H7 (cell line): ENCODE measurements around the gene TNNI3K. TPM values are rescaled to one million over a fixed set of nuclear protein-coding genes. Genes with fewer than 3 reads are reported as not detected.

Experiments used
- DNase-seq: peaks from one replicate; pipeline ENCODE4 v3.0.0; 2012
- H3K27me3 ChIP-seq: 2 replicates; pipeline ENCODE4 v1.6.0; 2011; ENCODE audit warnings: mild to moderate bottlenecking, low read length; ENCODE audit not compliant: control insufficient read depth, insufficient read depth
- H3K36me3 ChIP-seq: replicated peaks from 2 replicates; pipeline ENCODE4 v1.5.1; 2011; ENCODE audit warnings: low read length; ENCODE audit not compliant: control insufficient read depth, insufficient read depth
- H3K4me3 ChIP-seq: 2 replicates; pipeline ENCODE4 v1.5.1; 2011; ENCODE audit warnings: low read depth, mild to moderate bottlenecking, control low read depth, low read length, moderate library complexity; ENCODE audit not compliant: insufficient read depth
- total RNA-seq: library from RNA; depleted of rRNA; stranded (reverse); fragments of >200 nt; shearing (Covaris generic); gene quantifications from 2 replicates; pipeline ENCODE4 v1.2.3, GENCODE V29; 2014

TNNI3K gene
- total RNA-seq, 1 experiment from 2014 or later, result not detected

DNA sequence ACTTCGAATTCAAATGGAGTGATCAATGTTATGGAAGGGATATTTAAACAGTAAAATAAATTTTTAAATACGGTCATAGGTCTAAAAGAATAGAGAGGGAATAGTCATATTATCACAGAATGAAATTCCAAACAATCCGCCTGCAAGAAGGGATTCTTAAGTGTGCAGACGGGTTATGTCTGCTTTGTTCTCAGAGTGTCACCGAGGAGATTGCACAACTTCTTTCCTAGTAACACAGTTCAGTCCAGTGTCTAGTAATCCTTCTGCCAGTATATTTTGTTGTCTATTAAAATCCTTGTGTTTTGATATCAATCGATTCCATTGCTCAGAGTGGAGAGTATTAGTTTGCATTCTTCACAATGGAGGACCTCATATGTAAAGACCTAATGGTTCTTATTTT, 228.8 kb downstream of the TNNI3K start:
- Histone ChIP-seq H3K36me3 (no peaks in the 10 kb centered on the region), H3K4me3 (no peak overlapping the region), H3K27me3 (no peaks in the 10 kb centered on the region)
- DNase-seq, result no peak

DNA sequence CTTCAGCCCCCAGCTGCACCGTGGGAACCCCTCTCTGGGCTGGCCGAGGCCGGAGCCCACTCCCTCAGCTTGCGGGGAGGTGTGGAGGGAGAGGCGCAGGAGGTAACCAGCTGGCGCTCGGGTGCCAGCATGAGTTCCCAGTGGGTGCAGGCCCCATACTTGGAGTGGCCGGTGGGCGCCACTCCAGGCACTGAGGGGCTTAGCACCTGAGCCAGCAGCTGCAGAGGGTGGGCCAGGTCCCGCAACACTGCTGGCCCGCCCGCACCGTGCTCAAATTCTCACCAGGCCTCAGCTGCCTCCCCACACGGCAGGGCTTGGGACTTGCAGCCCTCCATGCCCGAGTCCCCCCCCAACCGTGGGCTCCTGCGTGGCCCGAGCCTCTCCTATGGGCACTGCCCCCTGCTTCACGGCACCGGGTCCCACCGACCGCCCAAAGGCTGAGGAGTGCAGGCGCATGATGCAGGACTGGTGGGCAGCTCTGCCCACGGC, 230.1 kb downstream of the TNNI3K start:
- Histone ChIP-seq H3K27me3 (no peaks in the 10 kb centered on the region), H3K4me3 (no peak overlapping the region), H3K36me3 (no peaks in the 10 kb centered on the region)
- DNase-seq, result no peak

DNA sequence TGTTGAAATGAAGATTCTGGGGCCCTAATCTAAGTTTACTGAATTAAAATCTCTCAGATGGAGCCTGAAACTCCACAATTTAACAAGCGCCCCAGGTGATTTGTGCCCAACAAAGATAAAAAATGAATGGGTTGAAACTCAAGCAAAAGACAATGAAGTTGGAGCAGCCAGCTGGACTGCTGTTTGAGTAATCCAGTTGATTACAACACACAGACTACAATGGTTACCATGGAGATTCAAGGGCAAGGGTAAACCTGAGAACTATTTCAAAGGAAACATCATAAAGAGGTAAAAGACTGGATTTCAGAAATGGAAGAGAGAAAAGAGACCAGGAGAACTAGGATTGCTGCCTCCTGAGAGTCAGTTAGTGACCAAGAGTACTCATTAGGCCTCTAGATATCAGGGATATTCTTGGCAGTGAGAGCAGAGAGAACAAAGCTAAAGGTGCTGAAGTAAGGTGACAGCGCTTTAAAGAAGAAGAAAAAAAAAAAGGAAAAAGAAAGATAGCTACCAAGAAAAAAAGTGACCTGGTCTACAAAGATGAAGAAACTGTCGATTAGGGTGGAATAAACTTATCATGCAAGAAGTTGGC, 232.7 kb downstream of the TNNI3K start:
- peak; percentile 6 for DNase-seq
- H3K4me3 ChIP-seq, result no peak overlapping the region
- no peaks in the 10 kb centered on the region for H3K27me3 ChIP-seq
- H3K36me3 ChIP-seq, result no peaks in the 10 kb centered on the region

DNA sequence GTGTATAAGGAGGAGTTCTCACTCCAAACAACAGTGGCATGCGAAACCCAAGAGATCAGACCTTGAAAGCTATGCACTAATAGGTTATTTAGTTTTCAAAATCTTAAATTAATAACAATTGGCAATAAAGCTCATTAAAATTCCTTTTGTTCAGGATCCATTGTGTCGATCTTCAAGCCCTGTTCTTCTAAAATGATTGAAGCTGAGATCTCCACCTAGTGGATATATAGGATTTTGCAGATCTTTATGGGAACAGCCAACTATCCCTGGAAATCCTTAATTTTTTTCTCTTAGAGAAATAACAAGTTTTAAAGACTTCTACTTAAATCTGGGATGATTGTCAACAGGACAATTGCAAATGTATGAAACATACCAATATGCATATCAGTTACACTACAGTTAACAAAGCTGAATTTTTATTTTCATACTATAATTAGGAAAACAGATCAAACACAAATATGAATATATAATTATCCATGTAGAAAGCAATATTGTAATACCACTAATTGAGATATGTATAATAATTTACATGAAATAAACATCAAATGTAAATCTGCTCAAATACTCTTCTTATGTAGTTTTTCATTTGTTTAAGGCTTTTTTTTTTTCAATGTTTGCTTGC, 233.9 kb downstream of the TNNI3K start:
- H3K4me3 ChIP-seq, result no peak overlapping the region
- peak; percentile 48 for DNase-seq
- H3K36me3 ChIP-seq, result no peaks in the 10 kb centered on the region
- no peaks in the 10 kb centered on the region for H3K27me3 ChIP-seq

DNA sequence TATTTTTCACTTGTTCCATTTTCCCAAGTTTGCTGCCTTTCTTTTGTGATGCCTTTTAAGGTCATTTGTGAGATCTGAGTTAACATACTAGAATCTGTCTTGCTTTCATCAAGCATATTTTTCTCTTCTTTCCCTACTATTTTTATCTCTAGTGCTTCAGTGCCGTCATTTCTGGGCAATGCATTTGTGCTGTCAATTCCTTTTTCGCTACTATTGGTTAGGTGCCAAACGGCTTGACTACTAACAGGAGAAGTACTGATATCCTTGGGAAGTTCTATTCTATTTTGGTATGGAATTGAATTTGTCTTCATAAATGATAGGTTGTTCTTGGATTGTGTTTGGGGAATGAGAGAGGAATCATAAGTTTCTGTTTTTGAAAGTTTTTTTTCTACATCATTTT, 235.1 kb downstream of the TNNI3K start:
- DNase-seq, result no peak
- H3K4me3 ChIP-seq, result no peak overlapping the region
- no peaks in the 10 kb centered on the region for H3K27me3 ChIP-seq
- H3K36me3 ChIP-seq, result no peaks in the 10 kb centered on the region

GRCh38 chr1:74470936-74471335, 235.7 kb downstream of the TNNI3K start:
- H3K4me3 ChIP-seq, result no peak overlapping the region
- no peaks in the 10 kb centered on the region for H3K27me3 ChIP-seq
- DNase-seq, result no peak
- no peaks in the 10 kb centered on the region for H3K36me3 ChIP-seq

GRCh38 chr1:74471470-74471869, 236.3 kb downstream of the TNNI3K start:
- no peak overlapping the region for H3K4me3 ChIP-seq
- no peaks in the 10 kb centered on the region for H3K36me3 ChIP-seq
- no peak for DNase-seq
- no peaks in the 10 kb centered on the region for H3K27me3 ChIP-seq

- no peak for DNase-seq
- Histone ChIP-seq H3K4me3 (no peak overlapping the region), H3K27me3 (no peaks in the 10 kb centered on the region), H3K36me3 (no peaks in the 10 kb centered on the region)
Measured at GRCh38 chr1:74474585-74474984, 239.4 kb downstream of the TNNI3K start.

- H3K36me3 ChIP-seq, result no peaks in the 10 kb centered on the region
- DNase-seq, result no peak
- no peak overlapping the region for H3K4me3 ChIP-seq
- no peaks in the 10 kb centered on the region for H3K27me3 ChIP-seq
Measured at GRCh38 chr1:74478979-74479378, 243.8 kb downstream of the TNNI3K start.

DNA sequence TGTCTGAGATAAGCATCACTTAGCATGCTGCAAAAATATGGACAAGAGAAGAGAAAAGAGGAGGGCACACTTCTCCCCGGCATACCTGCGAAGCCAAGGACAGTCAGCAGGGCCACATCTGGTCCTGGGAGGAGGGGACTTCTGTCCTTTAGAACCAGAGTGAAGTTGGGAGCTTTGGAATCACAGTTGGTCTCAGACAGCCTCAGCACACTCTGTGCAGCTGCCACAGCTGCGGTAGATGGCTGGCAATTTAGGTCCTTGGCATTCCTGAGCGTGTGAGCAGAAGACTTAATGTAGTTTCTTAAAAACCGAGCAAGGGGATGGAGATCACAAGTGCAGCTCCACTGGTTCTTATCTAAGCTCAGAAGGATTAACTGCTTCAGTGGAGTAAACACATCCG, 244.9 kb downstream of the TNNI3K start:
- no peak for DNase-seq
- Histone ChIP-seq H3K4me3 (no peak overlapping the region), H3K36me3 (no peaks in the 10 kb centered on the region), H3K27me3 (no peaks in the 10 kb centered on the region)

DNA sequence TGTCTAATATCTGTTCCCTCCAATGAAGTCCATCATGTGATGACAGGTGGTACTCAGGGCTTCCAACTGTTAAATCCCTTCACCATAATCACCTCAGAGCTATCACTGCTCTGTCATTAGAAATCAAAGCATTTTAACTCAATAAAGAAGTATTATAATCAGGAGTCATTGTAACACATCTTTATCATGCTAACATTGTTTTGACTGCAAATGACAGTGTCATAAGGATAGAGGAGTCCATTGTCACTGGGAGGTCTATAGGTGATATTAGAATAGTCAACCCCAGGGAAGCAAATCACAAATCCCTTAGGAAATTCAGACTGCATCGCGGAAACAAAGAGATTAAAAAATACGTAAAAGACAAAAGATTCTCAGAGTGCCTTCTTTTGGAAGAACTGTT, 246.4 kb downstream of the TNNI3K start:
- Histone ChIP-seq H3K36me3 (no peaks in the 10 kb centered on the region), H3K4me3 (no peak overlapping the region), H3K27me3 (no peaks in the 10 kb centered on the region)
- no peak for DNase-seq

GRCh38 chr1:74485622-74486021, 250.4 kb downstream of the TNNI3K start:
- H3K27me3 ChIP-seq, result no peaks in the 10 kb centered on the region
- no peak for DNase-seq

GRCh38 chr1:74486036-74486435, 250.8 kb downstream of the TNNI3K start:
- H3K36me3 ChIP-seq, result no peaks in the 10 kb centered on the region
- no peaks in the 10 kb centered on the region for H3K27me3 ChIP-seq
- no peak for DNase-seq
- H3K4me3 ChIP-seq, result no peak overlapping the region

More at GRCh38 chr1:74485622-74486021, 250.4 kb downstream of the TNNI3K start:
- H3K4me3 ChIP-seq, result no peak overlapping the region
- H3K36me3 ChIP-seq, result no peaks in the 10 kb centered on the region

- H3K4me3 ChIP-seq, result no peak overlapping the region
- DNase-seq, result no peak
- no peaks in the 10 kb centered on the region for H3K27me3 ChIP-seq
- no peaks in the 10 kb centered on the region for H3K36me3 ChIP-seq
Measured at GRCh38 chr1:74496669-74497068, 261.5 kb downstream of the TNNI3K start.

- Histone ChIP-seq H3K4me3 (no peak overlapping the region), H3K36me3 (no peaks in the 10 kb centered on the region), H3K27me3 (no peaks in the 10 kb centered on the region)
- peak; percentile 9 for DNase-seq
Measured at GRCh38 chr1:74498901-74499300, 263.7 kb downstream of the TNNI3K start.
